GM12878 (cell line): ENCODE results near the gene MAN1A1. TPM values are rescaled to one million over a fixed set of nuclear protein-coding genes. Genes with fewer than 3 reads are reported as not detected.

Source experiments
- polyA plus RNA-seq, 11 experiments: library from polyadenylated mRNA; depleted of rRNA in 4 of 11; unstranded in 6 of 11; stranded (reverse) in 5 of 11; fragments of >200 nt; fragmentation: Nextera tagmentation in 4 of 11; fragmentation: Illumina TruSeq in 1 of 11; extraction: Ambion mirVana in 4 of 11; extraction: Trizol in 1 of 11; gene quantifications; 1 replicate in 1 of 11; 2 replicates in 10 of 11; pipeline versions ENCODE4 v1.2.1 to v1.2.3, GENCODE V29; 2011 to 2016; ENCODE audit warnings: inconsistent platforms in 2 of 11, missing spikeins in 2 of 11, low read depth in 1 of 11
- small RNA-seq: library from RNA; depleted of rRNA; stranded (forward); fragments of <200 nt; gene quantifications from one replicate; pipeline ENCODE3, GENCODE V24; 2014
- total RNA-seq, 4 experiments: library from RNA; depleted of rRNA in 3 of 4; stranded (reverse); fragments of >200 nt in 3 of 4; fragmentation: Illumina TruSeq in 1 of 4; extraction: Trizol in 1 of 4; gene quantifications; 2 replicates each; pipeline versions ENCODE4 v1.2.1 to v1.2.3, GENCODE V29; 2013 to 2021

MAN1A1 gene
- total and polyA plus RNA-seq, 10 of the 15 experiments (the other 5 are each of a cell fraction or from before 2014, with no cell fraction given) = 5.4 to 28.1 (median 19.5) TPM

Small RNA genes lying within 50 kb of the gene (small RNA-seq; reads per million reads assigned to genes)
- gene AL022722.2 (not detected), gene RNU6-194P (not detected)
